G401 (cell line): ENCODE results near the gene POLR3B. TPM values are rescaled to one million over a fixed set of nuclear protein-coding genes. Genes with fewer than 3 reads are reported as not detected.
"Not testable (repeated sequence)": the region's sequence is repeated elsewhere in the genome, so short reads cannot be mapped to it uniquely, and the experiment has no call there.

ENCODE experiments used
- DNase-seq: peaks from one replicate; pipeline ENCODE4 v3.0.0-alpha.2; 2015; ENCODE audit warnings: low spot score
- in situ Hi-C: cut with HindIII; loops from 2 replicates; pipeline ENCODE4 v1.10.0; 2016; ENCODE audit warnings: low sequenced_read_pairs, mixed read lengths
- total RNA-seq: library from RNA; depleted of rRNA; stranded (reverse); fragments of >200 nt; shearing (Covaris generic); gene quantifications from 2 replicates; pipeline ENCODE4 v1.2.3, GENCODE V29; 2014

The POLR3B gene
- total RNA-seq, 1 experiment from 2014 or later: 8.1 TPM

- DNase-seq: no peak
- in situ Hi-C loops: no loop called here
Measured at GRCh38 chr12:106445053-106445452, 87.5 kb downstream of the POLR3B start.

DNA sequence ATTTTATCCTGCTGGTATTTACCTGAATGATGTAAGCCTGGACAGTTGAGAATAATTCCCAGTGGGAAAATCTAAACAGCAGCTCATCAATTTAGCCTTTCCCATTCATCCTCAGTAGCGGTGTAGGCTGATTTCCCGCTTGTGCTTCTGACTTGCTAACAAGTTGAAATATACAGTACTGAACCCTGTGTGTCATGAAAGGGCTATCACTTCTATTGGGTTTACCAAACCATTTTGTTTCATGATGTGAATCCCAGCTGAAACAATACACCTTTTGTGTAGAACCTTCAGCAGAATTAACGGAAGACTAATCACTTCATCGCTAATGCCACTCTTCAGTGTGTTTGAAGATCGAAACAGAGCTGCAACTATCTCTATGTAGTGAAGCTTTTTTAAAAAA is 88.4 kb downstream of the POLR3B start:
- in situ Hi-C loops: no loop called here
- DNase-seq: no peak

DNA sequence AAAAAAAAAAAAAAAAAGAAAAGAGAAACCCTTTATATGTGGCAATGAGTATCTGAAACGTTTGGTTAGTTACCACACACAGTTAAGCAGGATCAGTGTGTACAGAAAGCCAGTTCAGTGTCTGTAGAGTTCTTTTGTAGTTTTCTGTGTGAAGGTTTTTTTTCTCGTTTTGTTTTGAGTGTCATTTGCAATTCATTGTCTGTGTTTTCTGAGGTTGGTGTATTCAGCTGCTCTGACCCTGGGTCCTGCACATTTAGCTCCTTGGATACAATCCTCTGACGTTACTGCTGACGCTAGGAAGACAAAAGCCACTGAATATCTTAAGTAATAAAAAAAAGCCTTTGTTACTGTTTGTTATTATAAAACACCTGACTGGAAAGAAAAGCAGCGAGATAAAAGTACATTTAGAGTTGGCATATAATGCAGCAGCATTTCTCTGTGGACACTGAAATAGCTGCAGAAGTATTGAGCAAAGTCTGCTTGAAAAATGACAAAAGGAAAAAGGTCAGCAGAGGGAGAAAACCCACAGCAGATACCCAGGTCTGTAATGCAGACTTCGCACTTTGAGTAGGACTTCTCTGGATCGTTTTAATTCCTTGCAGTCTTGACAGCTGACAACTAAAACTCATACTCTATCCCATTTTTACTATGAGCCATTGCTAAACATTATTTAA is 89.0 kb downstream of the POLR3B start:
- peak; percentile 4 for DNase-seq
- in situ Hi-C loops: no loop called here

GRCh38 chr12:106452309-106452708 is 94.8 kb downstream of the POLR3B start:
- DNase-seq: no peak
- in situ Hi-C loops: no loop called here

DNA sequence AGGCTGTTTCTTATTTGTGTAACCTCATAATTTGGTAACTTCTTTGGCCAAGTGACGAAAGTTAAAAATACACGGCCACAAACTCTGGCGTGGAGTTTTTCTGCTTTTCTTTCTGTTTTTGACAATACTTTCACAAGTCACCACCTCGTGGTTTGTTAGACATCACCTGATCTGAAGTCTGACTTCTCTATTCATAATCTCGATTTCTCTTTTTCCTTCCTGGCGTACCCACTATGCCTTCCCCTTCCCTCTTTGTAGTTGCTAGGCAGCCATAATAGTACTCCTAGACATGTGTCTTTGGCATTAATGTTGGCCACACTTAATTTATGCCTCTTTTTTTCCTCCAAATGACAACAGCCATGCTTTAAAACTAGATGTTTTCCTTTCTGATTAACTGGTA is 97.6 kb downstream of the POLR3B start:
- in situ Hi-C loops: no loop called here
- no peak for DNase-seq

DNA sequence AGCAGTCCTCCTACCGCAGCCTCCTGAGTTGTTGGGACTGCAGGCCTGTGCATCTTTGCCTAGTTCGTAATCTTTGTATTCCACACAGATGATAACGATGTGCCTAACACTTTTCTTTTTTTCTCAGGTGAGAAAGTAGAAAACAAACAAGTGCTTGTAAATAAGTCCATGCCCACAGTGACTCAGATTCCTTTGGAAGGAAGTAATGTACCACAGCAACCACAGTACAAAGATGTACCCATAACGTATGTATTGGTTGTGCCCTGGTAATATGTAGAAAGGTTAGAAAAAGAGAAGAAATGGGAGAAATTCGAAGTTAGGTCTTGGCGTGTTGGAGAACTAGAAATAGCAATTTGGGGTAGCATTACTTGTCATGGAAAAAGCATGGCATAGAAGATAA is 101.6 kb downstream of the POLR3B start:
- DNase-seq: no peak
- in situ Hi-C loops: no loop called here

- DNase-seq: no peak
- in situ Hi-C loops: no loop called here
Measured at GRCh38 chr12:106459534-106459933, 102.0 kb downstream of the POLR3B start.

- DNase-seq: no peak
- in situ Hi-C loops: no loop called here
Measured at GRCh38 chr12:106461730-106462129, 104.2 kb downstream of the POLR3B start.

DNA sequence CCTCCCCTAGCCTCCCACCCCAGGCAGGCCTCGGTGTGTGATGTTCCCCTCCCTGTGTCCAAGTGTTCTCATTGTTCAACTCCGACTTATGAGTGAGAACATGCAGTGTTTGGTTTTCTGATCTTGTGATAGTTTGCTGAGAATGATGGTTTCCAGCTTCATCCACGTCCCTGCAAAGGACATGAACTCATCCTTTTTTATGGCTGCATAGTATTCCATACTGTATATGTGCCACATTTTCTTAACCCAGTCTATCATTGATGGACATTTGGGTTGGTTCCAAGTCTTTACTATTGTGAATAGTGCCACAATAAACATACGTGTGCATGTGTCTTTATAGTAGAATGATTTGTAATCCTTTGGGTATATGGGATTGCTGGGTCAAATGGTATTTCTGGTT is 108.1 kb downstream of the POLR3B start:
- in situ Hi-C loops, DNase-seq: not testable (repeated sequence)

- in situ Hi-C loops, DNase-seq: not testable (repeated sequence)
Measured at GRCh38 chr12:106475662-106476061, 118.1 kb downstream of the POLR3B start.

DNA sequence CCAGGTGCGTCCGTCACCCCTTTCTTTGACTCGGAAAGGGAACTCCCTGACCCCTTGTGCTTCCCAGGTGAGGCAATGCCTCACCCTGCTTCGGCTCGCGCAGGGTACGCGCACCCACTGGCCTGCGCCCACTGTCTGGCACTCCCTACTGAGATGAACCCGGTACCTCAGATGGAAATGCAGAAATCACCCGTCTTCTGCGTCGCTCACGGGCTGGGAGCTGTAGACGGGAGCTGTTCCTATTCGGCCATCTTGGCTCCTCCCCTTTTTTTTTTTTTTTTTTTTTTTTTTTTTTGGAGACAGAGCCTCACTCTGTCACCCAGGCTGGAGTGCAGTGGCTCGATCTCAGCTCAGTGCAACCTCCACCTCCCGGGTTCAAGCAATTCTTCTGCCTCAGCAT is 120.1 kb downstream of the POLR3B start:
- in situ Hi-C loops, DNase-seq: not testable (repeated sequence)

- DNase-seq: no peak
- in situ Hi-C loops: no loop called here
Measured at GRCh38 chr12:106480251-106480650, 122.7 kb downstream of the POLR3B start.

DNA sequence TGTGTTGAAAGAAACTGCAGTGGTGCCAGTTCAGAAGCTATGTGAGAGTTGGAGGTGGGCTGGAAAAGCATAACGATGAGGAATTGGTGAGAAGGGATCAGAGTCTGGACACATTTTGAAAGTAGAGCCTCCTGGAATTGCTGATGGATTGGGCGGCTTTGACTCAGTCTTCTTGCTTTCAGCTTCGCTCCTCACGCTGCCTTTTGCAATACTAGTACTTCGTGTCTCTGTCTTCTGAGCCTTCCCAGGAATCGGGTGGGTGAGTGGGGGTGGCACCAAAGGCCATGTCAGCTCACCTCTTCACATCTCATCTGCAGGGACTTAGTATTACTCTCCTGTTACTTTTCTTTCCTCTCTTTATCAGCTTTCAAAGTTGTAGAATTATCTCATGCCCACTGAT is 123.7 kb downstream of the POLR3B start:
- DNase-seq: no peak
- in situ Hi-C loops: no loop called here

GRCh38 chr12:106487664-106488063 is 130.1 kb downstream of the POLR3B start:
- in situ Hi-C loops: no loop called here

DNA sequence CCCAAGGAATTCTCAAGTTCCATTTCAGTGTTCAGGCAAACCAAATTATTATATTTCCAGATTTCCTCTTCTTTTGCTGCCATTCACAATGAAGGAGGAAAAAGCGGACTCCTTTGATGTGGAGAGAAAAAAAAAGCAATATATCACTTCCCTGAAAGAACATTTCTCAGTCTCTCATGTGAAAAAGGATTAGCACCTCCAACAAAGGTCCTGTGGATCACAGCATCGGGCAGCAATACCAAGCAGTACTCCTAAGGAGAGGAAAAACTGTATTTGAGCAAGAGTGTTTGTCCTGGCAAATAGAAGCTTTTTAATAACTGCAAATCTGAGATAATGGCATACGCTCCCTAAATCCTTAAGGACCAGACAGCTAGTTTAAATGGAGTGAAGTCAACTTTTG is 131.3 kb downstream of the POLR3B start:
- no peak for DNase-seq
- in situ Hi-C loops: no loop called here

More at GRCh38 chr12:106487664-106488063, 130.1 kb downstream of the POLR3B start:
- no peak for DNase-seq

DNA sequence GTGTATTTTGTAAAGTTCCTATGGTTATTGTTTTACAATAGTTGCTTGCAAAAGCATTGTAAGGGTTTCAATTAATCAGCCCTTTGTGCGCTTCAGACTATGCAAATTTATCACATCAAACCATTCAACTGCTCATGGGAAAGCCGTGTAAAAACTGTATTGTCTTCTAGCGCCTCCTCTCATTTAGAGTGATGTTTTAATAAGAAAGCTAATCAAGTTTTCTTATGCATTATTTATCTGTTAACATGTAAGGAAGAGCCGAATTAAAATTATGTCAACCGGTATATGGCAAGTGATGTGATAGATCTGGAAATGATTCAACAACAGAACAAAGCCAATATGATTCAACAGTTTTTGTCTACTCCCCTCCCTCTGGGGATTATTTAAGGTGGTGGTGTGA is 132.7 kb downstream of the POLR3B start:
- in situ Hi-C loops: no loop called here
- DNase-seq: no peak

GRCh38 chr12:106492857-106493256 is 135.3 kb downstream of the POLR3B start:
- in situ Hi-C loops: no loop called here
- no peak for DNase-seq

DNA sequence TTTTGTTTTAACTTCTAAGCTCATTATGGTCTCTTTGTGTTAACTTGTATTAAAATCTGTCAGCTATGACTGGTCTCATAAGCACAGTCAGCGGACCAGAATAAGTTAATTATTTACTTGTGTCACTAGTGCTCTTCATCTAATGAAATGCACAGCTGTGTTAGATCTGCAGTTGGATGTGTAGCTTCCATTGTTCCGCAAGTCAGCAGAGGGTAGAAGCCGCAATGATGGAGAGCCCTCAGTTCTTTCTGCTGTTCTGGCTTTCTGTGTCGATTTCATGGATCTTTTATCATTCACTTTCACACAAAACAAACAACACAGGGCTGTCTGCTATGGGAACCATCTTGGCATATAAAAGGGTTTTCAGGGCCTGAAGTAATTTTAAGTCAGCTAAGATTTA is 136.0 kb downstream of the POLR3B start:
- in situ Hi-C loops: no loop called here
- DNase-seq: no peak

DNA sequence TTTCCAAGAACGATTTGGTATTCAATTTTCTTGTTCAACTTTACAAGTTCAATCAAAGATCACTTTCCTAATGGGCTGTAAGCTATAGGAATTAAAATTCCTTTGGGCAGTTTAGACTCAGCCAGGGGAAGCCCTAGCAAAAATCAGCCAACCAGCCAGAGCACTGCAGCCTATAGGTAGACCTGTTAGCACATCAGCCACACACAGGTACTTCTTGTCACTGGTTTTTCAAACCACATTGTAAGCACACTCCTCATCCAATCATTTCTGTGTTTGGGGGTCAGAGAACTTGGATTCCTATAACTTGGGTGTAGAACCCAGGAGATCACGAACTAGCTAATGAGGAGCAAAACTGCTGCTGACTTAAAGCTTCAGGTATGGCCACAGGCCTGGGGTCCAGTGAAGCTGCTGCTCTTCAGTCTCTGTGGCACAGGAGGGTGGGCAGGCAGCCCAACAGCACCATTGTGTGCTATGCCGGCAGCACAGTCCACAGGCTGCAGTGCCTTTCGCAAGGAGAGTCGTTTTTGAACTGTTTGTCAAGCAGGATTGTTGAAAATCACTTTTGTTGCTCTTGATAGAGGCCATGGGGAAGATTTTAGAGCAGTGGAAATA is 137.9 kb downstream of the POLR3B start:
- in situ Hi-C loops: no loop called here
- DNase-seq: no peak

- in situ Hi-C loops: no loop called here
- DNase-seq: no peak
Measured at GRCh38 chr12:106498056-106498455, 140.5 kb downstream of the POLR3B start.

DNA sequence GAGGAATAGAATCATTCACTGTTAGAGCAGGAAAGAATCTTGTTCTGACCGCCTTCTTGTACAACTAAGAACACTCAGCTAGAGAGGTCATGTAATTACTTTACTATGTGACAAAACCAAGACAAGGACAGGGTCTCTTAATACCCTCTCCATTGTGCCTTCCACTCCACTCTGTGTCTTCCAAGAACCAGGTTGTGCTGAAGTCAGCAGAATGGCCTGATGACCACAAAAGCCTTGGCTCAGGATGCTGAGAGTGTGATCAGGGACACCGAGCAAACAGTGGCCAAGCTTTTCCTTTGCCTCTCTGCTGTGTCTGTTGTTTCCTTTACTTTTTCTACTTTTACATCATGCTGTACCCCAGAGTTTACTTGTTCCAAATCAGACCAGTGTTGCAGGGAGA is 142.1 kb downstream of the POLR3B start:
- in situ Hi-C loops: no loop called here
- no peak for DNase-seq
